KOPT-K1 (cell line): Measurements from ENCODE around the gene ANO6.

Experiments
- H3K27ac ChIP-seq: fragments of 200-600 bp; sonication (generic); 2 replicates; pipeline ENCODE4 v1.5.1; 2016; ENCODE audit warnings: antibody characterized with exemption, mild to moderate bottlenecking, low read depth, low read length; ENCODE audit not compliant: poor library complexity, severe bottlenecking
- H3K36me3 ChIP-seq: fragments of 200-600 bp; sonication (generic); 2 replicates; pipeline ENCODE4 v1.5.1; 2017; ENCODE audit warnings: antibody characterized with exemption, mild to moderate bottlenecking, low read length, moderate library complexity; ENCODE audit not compliant: insufficient read depth
- H3K9me3 ChIP-seq: fragments of 200-600 bp; sonication (generic); 2 replicates; pipeline ENCODE4 v1.5.1; 2017; ENCODE audit warnings: antibody characterized with exemption, low read length, mild to moderate bottlenecking; ENCODE audit not compliant: insufficient read depth, poor library complexity, severe bottlenecking

ANO6 gene

DNA sequence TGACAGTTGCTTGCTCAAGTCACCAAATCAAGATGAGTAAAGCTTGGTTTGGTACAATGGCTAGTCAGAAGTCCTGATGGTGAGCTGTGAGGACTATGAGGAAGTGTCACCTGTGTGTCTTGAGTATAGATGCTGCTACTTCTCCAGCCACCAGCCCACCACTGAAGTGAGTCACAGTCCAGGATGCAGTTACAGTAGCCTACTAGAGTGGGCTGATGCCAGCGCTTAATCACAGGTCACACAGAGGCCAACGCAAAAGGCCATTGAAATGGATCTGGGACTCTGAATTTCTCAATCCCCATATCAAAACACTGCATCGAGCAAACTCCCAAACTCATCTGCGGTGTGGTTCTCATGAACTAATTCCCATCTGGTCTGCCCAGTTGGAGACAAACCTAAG is 223.1 kb downstream of the ANO6 start:
- no peaks in the 10 kb centered on the region for H3K36me3 ChIP-seq
- H3K9me3 ChIP-seq = peaks cover 26% of the 10 kb centered on the region
- H3K27ac ChIP-seq = no peak overlapping the region

DNA sequence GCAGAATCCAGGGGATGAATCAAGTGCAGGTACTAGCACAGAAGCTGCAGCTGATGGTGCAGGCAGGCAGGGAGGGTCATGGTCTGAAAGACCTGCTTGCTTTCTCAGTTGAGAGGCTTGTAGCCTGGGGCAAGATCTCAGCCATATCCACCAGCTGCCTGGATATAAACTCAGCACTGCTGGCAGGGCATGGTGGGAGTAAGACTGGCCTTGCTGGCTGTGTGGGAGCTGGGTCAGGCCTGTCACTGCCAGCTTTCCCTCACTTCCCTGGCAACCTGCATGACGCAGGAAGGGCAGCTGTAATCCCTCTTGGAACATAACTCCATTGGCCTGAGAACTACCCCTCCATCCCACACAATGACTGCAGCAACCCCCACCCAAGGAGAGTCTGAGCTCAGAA is 230.1 kb downstream of the ANO6 start:
- H3K9me3 ChIP-seq = peaks cover 44% of the 10 kb centered on the region
- H3K27ac ChIP-seq = no peak overlapping the region
- no peaks in the 10 kb centered on the region for H3K36me3 ChIP-seq

DNA sequence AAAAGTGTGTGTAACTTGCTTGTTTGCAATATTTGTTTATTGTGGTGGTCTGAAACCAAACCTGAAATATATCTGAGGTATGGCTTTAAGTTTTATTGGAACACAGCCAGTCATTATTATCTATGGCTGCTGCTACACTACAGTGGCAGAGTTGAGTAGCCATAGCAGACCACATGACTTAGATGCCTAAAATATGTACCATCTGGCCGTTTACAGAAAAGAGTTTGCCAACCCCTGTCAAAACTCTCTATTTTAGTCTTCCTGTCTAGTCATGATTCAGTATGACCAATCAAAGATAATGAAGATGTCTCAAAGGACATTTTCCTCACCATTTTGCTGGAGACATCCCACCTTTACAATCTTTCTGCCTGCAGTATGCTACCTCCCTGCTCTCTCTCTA is 242.3 kb downstream of the ANO6 start:
- Histone ChIP-seq H3K36me3 (no peaks in the 10 kb centered on the region), H3K9me3 (no peaks in the 10 kb centered on the region), H3K27ac (no peak overlapping the region)

DNA sequence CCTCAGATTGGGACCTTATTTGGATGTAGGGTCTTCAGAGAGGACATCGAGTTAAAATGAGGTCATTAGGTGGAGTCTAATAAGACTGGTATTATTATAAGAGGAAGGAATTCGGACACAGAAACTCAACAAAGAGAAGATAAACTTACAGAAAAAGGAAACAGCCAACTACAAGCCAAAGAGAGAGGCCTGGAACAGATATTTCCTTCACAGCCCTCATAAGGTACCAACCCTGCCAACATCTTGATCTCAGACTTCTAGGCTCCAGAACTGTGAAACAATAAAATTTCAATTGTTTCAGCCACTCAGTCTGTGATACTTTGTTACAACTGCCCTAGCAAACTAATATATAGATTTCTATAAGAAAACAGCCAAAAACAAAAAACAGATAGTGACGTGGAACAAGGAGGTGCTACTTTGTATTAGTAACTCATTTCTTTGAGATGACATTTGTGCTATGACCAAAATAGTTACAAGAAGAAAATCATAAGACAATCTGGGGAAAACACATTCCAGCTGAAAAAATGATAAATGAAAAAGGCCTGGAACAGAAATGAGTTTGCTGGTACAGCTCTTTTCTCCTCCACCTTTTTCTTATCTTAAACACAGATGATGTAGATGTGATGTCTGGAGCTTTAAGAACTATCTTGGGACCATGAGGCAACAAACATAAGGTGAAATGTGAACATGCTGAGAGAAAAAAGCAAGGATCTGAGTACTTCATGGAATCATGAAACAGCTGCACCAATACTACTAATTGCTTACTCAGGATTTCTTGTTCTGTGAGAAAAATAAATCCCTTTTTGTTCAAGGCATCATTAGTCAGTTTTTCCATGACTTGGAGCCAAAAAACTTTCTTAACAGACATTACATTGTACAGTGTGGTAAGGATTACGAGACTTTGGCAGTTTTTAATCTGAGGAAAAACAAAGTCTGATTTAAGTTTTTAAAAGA is 243.2 kb downstream of the ANO6 start:
- Histone ChIP-seq H3K27ac (no peak overlapping the region), H3K9me3 (no peaks in the 10 kb centered on the region), H3K36me3 (no peaks in the 10 kb centered on the region)

DNA sequence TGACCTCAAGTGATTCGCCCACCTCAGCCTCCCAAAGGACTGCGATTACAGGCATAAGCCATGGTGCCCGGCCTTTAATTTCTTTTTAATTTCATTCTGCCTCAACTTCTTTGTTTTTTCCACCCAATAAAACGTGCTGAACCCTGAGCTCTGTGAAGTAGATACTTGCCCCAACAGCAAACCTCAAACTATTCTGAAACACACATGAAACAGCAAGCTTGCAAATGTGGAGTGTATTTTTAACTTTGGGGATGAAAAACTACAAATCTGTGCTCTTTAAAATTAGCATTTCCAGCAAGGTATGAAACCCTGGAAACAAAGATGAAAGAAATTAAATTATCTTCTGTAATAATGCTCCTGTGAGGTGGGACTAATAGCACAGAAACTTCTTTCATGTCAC is 246.6 kb downstream of the ANO6 start:
- no peaks in the 10 kb centered on the region for H3K9me3 ChIP-seq
- H3K27ac ChIP-seq = no peak overlapping the region

DNA sequence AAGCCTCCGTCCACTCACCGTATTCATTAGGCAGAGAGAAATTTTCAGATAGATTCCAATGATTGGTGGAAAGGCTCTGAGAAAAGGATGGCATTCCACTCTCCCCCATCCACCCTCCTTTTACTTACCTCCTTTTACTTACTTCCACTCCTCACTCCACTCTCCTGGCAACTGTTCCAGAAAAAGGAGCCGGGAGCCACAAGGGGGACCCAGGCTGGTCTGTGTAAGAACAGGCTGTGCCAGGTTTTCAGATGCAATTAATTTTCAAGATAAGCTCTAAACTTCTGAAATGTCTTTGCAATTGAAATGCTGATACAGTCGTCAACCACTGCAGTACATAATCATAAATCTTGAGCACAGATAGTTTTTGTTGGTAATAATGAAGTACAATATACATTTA is 248.8 kb downstream of the ANO6 start:
- Histone ChIP-seq H3K9me3 (peaks cover 11% of the 10 kb centered on the region), H3K27ac (no peak overlapping the region), H3K36me3 (no peaks in the 10 kb centered on the region)

More for the DNA sequence above, 246.6 kb downstream of the ANO6 start:
- H3K36me3 ChIP-seq = no peaks in the 10 kb centered on the region

DNA sequence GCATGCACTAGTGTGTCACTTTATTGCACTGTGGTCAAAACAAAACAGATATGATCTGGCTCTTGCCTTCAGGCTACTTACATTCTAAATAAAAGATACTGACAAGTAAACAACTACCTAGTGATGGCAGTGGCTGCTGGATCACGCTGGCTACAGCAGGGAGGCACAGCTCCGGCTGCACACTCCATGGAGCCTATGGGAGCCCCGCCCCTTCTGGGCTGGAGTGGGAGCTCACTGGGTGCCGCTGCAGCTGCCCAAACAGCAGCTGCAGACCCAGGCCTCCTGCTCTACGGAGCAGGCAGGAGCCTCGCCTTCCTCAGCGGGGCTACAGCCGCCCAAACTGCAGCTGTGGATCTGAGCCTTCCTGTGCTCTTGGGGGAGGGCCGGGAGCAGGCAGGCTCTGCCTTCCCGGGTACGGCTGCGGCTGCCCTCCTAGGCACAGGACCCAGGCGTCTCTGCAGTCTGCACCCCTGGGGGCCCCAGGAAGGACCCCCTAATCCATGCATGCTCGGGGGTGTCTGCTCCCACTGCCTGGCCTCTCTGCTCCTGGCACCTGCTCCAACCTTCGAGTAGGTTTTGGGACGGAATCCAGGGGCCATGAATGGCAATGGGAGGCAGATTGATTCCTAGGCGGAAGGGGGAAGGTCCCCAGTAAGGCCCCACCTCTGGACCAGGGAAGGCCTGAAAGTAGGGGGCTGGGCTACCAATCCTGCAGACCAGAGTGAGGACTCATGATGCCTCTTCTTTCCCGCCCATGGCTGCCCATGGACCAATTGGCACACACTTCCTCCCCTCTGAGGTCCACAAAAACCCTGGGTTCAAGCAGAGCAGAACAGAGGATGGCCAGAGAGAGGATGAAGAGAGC is 253.1 kb downstream of the ANO6 start:
- Histone ChIP-seq H3K36me3 (no peaks in the 10 kb centered on the region), H3K9me3 (peaks cover 13% of the 10 kb centered on the region), H3K27ac (no peak overlapping the region)

DNA sequence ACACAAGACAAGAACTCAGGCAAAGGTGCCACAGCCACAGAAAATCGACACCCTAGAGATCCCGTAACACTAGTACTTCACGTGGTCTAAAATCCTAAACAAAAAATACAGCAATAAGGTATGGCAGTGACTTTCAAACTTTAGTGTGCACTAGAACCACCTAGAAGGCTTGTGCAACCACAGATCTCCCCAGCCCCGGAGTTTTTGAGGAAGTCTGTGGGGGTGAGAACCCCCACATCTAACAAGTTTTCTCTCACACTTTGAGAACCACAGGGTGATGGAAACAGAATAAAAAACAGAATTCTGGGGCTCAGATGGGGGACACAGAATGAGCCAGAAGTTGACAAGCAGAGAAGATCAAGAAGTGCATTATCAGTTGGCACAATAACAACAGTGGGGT is 254.0 kb downstream of the ANO6 start:
- Histone ChIP-seq H3K9me3 (peaks cover 13% of the 10 kb centered on the region), H3K27ac (no peak overlapping the region), H3K36me3 (no peaks in the 10 kb centered on the region)

DNA sequence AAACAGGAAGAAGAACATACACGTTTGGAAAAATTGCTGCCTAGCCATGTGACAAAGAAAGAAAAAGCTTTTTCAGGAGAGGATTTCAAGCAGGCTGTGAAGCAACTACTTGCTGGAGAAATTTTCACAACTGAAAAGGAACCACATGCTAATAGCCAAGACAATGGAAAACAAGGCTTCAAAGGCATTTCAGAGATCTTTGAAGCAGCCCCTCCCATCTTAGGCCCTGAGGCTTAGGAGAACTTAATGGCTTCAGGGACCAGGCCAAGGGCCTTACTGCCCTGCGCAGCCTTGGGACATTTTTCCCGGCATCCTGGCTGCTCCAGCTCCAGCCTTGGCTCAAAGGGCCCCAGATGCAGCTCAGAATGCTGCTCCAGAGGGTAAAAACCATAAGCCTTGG is 257.7 kb downstream of the ANO6 start:
- Histone ChIP-seq H3K27ac (no peak overlapping the region), H3K36me3 (no peaks in the 10 kb centered on the region), H3K9me3 (peaks cover 17% of the 10 kb centered on the region)

DNA sequence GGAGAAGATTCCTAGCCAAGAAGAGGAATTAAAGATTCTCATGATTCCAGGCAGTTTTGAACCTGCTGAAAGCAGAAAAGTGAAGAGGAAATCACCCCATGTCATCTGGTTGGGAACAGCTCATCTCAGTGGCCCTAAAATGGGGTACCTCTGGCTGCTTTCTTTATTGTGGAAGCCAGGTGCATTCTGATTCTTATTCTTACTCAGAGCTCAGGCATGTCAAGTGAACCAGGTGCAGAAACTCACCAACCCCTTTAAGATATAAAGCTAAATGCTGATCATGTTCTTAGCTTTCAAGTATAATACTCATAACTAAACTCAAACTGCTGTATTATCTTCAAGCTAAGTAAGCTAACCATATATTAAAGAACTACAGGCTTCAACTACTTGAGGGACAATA is 259.7 kb downstream of the ANO6 start:
- H3K36me3 ChIP-seq = no peaks in the 10 kb centered on the region
- H3K27ac ChIP-seq = no peak overlapping the region
- H3K9me3 ChIP-seq = peaks cover 11% of the 10 kb centered on the region

DNA sequence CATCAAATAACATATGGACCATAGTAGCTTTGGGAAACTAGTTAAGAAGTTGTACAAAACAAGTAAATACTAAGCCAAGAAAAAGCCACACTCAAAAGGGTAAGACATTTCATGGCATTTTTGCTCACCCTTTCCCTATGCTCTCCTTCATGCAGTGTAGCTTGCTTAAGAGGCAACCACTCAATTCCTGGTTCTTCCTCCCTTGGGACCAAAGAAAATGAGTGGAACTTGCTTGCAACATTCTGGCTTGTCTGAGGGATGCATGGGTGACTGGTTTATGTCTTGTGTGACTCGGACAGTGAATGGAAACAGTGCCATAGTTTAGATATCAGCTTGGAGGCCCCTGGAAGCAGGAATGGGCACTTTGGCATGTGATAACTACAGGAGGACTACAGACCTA is 261.6 kb downstream of the ANO6 start:
- Histone ChIP-seq H3K27ac (no peak overlapping the region), H3K9me3 (peaks cover 11% of the 10 kb centered on the region), H3K36me3 (no peaks in the 10 kb centered on the region)

DNA sequence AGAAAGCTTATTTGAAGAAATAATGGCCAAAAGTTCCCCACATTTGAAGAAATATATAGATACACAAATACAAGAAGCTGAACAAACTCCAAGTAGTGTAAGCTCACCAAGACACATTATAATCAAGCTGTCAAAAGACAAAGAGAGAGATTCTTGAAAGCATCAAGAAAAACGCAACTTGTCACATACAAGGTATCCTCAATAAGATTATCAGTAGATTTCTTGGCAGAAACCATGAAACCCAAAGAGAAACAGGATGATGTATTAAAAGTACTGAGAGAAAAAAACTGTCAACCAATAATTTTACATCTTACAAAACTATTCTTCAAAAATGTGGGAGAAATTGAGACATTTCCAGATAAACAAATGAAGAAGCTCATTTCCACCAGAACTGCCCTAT is 263.0 kb downstream of the ANO6 start:
- peaks cover 11% of the 10 kb centered on the region for H3K9me3 ChIP-seq
- H3K27ac ChIP-seq = no peak overlapping the region
- no peaks in the 10 kb centered on the region for H3K36me3 ChIP-seq

DNA sequence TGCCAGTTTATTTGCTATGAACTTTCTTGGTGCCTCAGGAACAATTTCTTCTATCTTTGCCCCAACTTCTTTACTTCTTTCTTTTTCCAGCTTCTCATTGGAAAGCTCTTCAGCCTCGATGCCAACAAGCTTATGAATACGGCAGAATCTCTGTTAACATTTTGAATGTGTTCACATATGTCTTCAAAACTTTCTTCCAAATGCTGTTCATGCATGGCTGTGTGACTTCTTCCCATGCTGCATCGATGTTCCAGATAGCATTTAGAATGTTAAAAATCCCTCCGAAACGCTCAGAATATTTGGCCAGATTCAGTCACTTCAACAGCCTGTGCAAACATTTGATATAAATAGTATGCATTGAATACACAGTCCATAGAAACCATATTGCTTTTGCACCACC is 265.9 kb downstream of the ANO6 start:
- no peak overlapping the region for H3K27ac ChIP-seq

DNA sequence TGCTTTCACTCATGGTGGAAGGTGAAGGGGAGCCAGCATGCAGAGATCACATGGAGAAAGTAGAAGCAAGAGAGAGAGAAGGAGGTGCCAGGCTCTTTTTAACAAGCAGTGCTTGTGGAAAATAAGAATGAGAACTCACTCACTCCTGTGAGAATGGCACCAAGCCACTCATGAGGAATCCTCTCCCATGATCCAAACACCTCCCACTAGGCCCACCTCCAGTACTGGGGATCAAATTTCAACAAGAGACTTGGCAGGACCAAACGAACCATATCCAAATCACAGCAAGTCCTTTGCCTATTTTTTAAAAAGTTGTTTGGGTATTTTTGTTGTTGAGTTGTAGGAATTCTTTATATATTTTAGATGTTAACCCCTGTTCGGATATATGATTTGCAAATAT is 267.7 kb downstream of the ANO6 start:
- Histone ChIP-seq H3K36me3 (no peaks in the 10 kb centered on the region), H3K9me3 (peaks cover 7% of the 10 kb centered on the region), H3K27ac (no peak overlapping the region)

More for the DNA sequence above, 265.9 kb downstream of the ANO6 start:
- peaks cover 11% of the 10 kb centered on the region for H3K9me3 ChIP-seq
- H3K36me3 ChIP-seq = no peaks in the 10 kb centered on the region
